Measurements from ENCODE around the gene RECK. TPM values are rescaled to one million over a fixed set of nuclear protein-coding genes. Genes with fewer than 3 reads are reported as not detected.

Gene RECK
- total RNA-seq, 1 experiment from 2014 or later = 5.0 TPM

DNA sequence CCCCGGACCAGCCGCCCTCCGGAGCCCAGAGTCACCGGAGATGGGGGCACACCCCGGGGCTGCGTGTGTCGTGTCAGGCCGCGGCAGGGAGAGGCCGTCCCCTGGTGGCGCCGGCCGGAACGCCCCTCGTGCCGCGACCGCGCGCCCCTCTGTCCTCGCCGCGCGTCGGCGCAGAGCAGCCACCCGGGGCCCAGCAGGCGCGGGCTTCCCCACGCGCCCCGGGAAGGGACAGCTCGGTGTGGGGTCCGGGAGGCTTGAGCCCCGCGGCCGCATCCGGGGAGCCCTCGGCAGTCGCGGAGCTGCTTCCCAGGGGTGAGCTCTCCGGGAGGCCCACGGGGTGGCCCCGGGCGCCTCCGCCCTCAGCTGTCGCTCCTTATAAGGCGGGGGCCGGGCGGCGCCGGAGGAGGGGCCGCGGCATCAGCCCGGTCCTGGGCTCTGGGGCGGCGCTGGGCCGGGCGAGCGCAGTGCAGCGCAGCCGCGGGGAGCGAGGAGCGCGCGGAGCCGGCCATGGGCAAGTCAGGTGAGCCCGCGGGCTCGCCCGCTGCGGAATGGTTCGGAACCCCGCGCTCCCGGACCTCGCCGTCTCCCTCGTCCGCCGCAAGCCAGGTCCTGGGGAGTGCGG is 99.7 kb downstream of the RECK start, which contains the start of gene GLIPR2:
TSS of gene GLIPR2 (plus strand) at position 462 of the 622 bp plus-strand sequence. CDS start at position 508, 46 bp downstream.
- Histone ChIP-seq H3K27ac (ENCODE audit: low read length) (no peak within 1 kb of the TSS), H2AFZ (ENCODE audit: low read length) (peak within 1 kb of the TSS; percentile 86), H3K79me2 (ENCODE audit: low read length) (no peaks in the 10 kb centered on the region), H3F3A (ENCODE audit: low read length, unreplicated experiment) (no peaks in the 10 kb centered on the region), H3K9me3 (ENCODE audit: low read length) (no peaks in the 10 kb centered on the region), H3K27me3 (ENCODE audit: low read length) (no peaks in the 10 kb centered on the region), H4K20me1 (ENCODE audit: low read length) (no peaks in the 10 kb centered on the region), H3K36me3 (ENCODE audit: low read depth, low read length) (no peaks in the 10 kb centered on the region), H3K4me1 (ENCODE audit: insufficient read depth, low read length) (peaks cover 34% of the 10 kb centered on the region), H3K4me3 (ENCODE audit: low read length) (peak within 1 kb of the TSS; percentile 76), H3K9me2 (replicated peaks; ENCODE audit: low read length) (no peaks in the 10 kb centered on the region), H3K9ac (ENCODE audit: low read length) (peak within 1 kb of the TSS; percentile 41), H3K4me2 (ENCODE audit: low read length) (peak within 1 kb of the TSS; percentile 95)
- ATAC-seq (peak; percentile 87), DNase-seq (peak; percentile 64)
- no TSS peak for BruUV-seq (replicated peaks)
- TF ChIP-seq EZH2 (IDR thresholded peaks at IDR 0.05; ENCODE audit: low read length, unreplicated experiment) = no peak
- TF ChIP-seq, protein P1, sequence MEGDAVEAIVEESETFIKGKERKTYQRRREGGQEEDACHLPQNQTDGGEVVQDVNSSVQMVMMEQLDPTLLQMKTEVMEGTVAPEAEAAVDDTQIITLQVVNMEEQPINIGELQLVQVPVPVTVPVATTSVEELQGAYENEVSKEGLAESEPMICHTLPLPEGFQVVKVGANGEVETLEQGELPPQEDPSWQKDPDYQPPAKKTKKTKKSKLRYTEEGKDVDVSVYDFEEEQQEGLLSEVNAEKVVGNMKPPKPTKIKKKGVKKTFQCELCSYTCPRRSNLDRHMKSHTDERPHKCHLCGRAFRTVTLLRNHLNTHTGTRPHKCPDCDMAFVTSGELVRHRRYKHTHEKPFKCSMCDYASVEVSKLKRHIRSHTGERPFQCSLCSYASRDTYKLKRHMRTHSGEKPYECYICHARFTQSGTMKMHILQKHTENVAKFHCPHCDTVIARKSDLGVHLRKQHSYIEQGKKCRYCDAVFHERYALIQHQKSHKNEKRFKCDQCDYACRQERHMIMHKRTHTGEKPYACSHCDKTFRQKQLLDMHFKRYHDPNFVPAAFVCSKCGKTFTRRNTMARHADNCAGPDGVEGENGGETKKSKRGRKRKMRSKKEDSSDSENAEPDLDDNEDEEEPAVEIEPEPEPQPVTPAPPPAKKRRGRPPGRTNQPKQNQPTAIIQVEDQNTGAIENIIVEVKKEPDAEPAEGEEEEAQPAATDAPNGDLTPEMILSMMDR (conservative IDR thresholded peaks at IDR 0.05; ENCODE audit: low read depth, low read length) = no peak
- no peak for TF ChIP-seq EZH2phosphoT487 (IDR thresholded peaks at IDR 0.05; ENCODE audit: borderline replicate concordance, low read length)
- intact Hi-C loops (cut with micrococcal nuclease) = no loop called here
- POLR2A ChIA-PET (ENCODE audit: unreplicated experiment) = interaction anchor here (0.6 kb wide), 1 partner anchor 180 kb away, joined by 3 read pairs; no protein-coding TSS in a partner anchor
- CTCF ChIA-PET = no interaction called here

GRCh38 chr9:36136894-36137391 is 100.2 kb downstream of the RECK start:
- intact Hi-C loops (cut with micrococcal nuclease) = no loop called here
- H3F3A ChIP-seq (ENCODE audit: low read length, unreplicated experiment) = no peaks in the 10 kb centered on the region
- H4K20me1 ChIP-seq (ENCODE audit: low read length) = no peaks in the 10 kb centered on the region
- ChIA-PET CTCF (no interaction called here), POLR2A (ENCODE audit: unreplicated experiment) (interaction anchor here (0.6 kb wide), 1 partner anchor 181 kb away, joined by 3 read pairs; no protein-coding TSS in a partner anchor)
- H2AFZ ChIP-seq (ENCODE audit: low read length) = peak overlapping the region; percentile 86
- H3K79me2 ChIP-seq (ENCODE audit: low read length) = no peaks in the 10 kb centered on the region
- H3K4me3 ChIP-seq (ENCODE audit: low read length) = peak overlapping the region; percentile 76
- H3K4me1 ChIP-seq (ENCODE audit: insufficient read depth, low read length) = peaks cover 31% of the 10 kb centered on the region
- TF ChIP-seq EZH2 (IDR thresholded peaks at IDR 0.05; ENCODE audit: low read length, unreplicated experiment) = no peak
- TF ChIP-seq, protein P1 (conservative IDR thresholded peaks at IDR 0.05; ENCODE audit: low read depth, low read length) = no peak
- TF ChIP-seq EZH2phosphoT487 (IDR thresholded peaks at IDR 0.05; ENCODE audit: borderline replicate concordance, low read length) = no peak
- H3K9ac ChIP-seq (ENCODE audit: low read length) = peak overlapping the region; percentile 41
- DNase-seq (no peak), ATAC-seq (peak; percentile 10)
- peak overlapping the region; percentile 95 for H3K4me2 ChIP-seq (ENCODE audit: low read length)
- H3K27me3 ChIP-seq (ENCODE audit: low read length) = no peaks in the 10 kb centered on the region
- no peaks in the 10 kb centered on the region for H3K9me3 ChIP-seq (ENCODE audit: low read length)
- H3K27ac ChIP-seq (ENCODE audit: low read length) = no peak overlapping the region
- H3K36me3 ChIP-seq (ENCODE audit: low read depth, low read length) = no peaks in the 10 kb centered on the region
- no peaks in the 10 kb centered on the region for H3K9me2 ChIP-seq (replicated peaks; ENCODE audit: low read length)
- no TSS peak for BruUV-seq (replicated peaks)

Data from PC-3 (cell line).